Brain microvascular endothelial cell (primary cell): Measurements from ENCODE around the gene CAD.

Source experiments
- DNase-seq: peaks from one replicate; pipeline ENCODE4 v3.0.0-alpha.2; 2020
- H3K27ac ChIP-seq: fragments of 250-450 bp; sonication (Bioruptor Pico); 2 replicates; pipeline ENCODE4 v1.5.1; 2020; ENCODE audit warnings: mild to moderate bottlenecking, moderate library complexity
- H3K27me3 ChIP-seq: fragments of 250-450 bp; sonication (Bioruptor Pico); replicated peaks from 2 replicates; pipeline ENCODE4 v1.5.1; 2020; ENCODE audit warnings: mild to moderate bottlenecking
- H3K36me3 ChIP-seq: fragments of 250-450 bp; sonication (Bioruptor Pico); replicated peaks from 2 replicates; pipeline ENCODE4 v1.5.1; 2020; ENCODE audit warnings: mild to moderate bottlenecking
- H3K4me3 ChIP-seq: 2 replicates; pipeline ENCODE4 v1.5.1; 2011; ENCODE audit warnings: low read depth, mild to moderate bottlenecking, control low read depth, low read length, moderate library complexity
- in situ Hi-C: cut with HindIII; loops from 2 replicates; pipeline ENCODE4 v1.10.0; 2017; ENCODE audit warnings: low sequenced_read_pairs, low pct_ligation_motif_present
- TF ChIP-seq, protein P1 (sequence below): IDR thresholded peaks from 2 replicates; pipeline ENCODE4 v1.5.1; 2011; ENCODE audit warnings: low read depth, mild to moderate bottlenecking, moderate library complexity, low read length, control low read depth, inconsistent platforms; ENCODE audit errors: missing control alignments

The CAD gene

DNA sequence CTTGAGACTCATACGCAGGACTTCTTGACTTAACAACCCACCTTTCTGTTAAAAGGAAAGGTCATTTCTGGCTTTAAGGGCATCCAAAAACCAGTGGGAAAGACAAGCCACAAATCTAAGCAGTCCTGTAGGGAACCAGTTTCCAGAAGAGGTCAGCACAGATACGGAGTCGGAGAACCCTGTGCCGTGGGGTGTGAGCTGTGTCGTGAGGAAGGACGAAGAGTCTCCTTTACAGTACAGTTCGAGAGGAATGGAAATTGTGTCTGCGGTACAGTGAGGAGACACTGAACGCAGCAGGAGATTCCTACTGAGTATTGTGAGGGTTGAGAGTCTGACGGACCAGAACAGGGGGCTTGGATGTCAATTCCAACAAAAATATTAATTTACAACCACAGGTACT is 27.9 kb downstream of the CAD start:
- TF ChIP-seq, protein P1, sequence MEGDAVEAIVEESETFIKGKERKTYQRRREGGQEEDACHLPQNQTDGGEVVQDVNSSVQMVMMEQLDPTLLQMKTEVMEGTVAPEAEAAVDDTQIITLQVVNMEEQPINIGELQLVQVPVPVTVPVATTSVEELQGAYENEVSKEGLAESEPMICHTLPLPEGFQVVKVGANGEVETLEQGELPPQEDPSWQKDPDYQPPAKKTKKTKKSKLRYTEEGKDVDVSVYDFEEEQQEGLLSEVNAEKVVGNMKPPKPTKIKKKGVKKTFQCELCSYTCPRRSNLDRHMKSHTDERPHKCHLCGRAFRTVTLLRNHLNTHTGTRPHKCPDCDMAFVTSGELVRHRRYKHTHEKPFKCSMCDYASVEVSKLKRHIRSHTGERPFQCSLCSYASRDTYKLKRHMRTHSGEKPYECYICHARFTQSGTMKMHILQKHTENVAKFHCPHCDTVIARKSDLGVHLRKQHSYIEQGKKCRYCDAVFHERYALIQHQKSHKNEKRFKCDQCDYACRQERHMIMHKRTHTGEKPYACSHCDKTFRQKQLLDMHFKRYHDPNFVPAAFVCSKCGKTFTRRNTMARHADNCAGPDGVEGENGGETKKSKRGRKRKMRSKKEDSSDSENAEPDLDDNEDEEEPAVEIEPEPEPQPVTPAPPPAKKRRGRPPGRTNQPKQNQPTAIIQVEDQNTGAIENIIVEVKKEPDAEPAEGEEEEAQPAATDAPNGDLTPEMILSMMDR, result no peak
- H3K36me3 ChIP-seq, result peaks cover 46% of the 10 kb centered on the region
- in situ Hi-C loops, result no loop called here
- no peak overlapping the region for H3K27ac ChIP-seq
- no peak for DNase-seq
- no peak overlapping the region for H3K4me3 ChIP-seq
- H3K27me3 ChIP-seq, result no peaks in the 10 kb centered on the region

DNA sequence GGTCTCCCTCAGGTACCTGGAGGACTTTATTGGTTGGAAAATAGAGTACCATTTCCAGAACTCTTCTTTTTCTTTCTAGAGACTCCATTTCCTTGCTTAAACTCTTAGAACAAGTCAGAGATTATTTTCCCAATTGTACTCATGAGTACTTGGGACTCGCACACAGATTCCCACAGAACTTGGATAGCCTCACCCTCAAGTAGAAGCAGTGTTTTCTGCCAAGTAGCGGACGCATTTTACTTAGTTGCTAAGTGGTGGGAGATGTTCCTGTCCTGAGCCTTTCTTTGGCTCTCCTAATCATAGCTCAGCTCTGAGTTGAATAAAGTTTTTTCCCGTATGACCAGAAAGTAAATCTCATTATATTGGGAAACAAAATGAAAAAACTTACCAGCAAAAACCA is 28.5 kb downstream of the CAD start:
- TF ChIP-seq, protein P1, result no peak
- no peak for DNase-seq
- H3K27me3 ChIP-seq, result no peaks in the 10 kb centered on the region
- in situ Hi-C loops, result no loop called here
- no peak overlapping the region for H3K27ac ChIP-seq
- H3K4me3 ChIP-seq, result no peak overlapping the region
- H3K36me3 ChIP-seq, result peaks cover 41% of the 10 kb centered on the region

DNA sequence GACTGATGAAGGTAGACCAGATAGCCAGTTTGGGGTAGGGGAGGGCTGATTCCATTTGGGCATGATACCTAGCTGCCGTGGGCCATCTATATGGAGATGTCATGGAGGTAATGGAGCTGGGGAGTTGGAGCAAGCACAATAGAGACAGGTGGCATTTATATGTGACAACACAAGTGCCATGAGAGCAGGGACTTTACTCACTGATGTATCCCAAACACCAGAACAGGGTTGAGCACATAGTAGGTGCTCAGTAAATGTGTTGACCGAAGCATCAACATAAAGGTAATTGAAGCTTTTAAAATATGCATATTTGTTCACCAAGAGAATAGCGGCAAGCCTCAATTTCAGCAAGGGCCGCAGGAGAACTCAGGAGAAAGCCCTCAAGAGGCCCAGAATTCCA is 30.7 kb downstream of the CAD start:
- in situ Hi-C loops, result no loop called here
- TF ChIP-seq, protein P1, result no peak
- Histone ChIP-seq H3K27me3 (no peaks in the 10 kb centered on the region), H3K4me3 (no peak overlapping the region), H3K36me3 (peaks cover 19% of the 10 kb centered on the region), H3K27ac (no peak overlapping the region)
- no peak for DNase-seq

DNA sequence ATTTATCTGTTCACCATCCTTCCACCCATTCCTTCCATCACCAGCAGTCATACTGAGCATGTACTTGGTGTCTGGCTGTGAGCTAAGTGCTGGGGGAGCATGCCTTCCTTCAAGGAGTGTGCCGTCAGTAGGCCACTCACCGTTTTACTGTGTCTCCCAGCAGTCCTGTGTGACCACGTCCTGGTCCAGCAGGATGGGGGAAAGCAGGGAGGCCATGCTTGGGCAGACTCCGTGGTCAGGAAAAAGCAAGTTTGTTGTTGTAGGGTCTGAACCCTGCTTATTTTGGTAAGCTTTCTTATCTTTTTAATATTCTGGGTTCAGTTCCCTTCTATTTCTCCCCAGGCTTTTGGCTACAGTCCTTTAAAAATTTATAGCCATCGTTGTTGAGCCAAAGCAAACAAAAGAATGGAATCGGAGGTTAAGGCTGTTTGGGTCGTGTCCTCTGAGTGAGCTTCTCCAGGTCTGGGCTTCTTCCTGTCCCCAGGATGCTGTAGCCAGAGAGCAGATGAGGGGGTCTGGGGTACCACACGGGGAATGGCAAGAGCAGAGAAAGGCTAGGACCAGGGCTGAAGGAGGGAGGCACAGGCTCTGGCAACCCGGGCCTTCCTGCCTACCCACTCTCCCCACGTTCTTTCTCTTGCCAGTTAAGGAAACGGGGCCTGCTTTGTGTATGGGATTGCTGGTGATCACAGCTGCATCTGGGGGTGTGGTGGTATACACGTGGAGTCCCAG is 32.2 kb downstream of the CAD start:
- no peak overlapping the region for H3K4me3 ChIP-seq
- TF ChIP-seq, protein P1, result no peak
- H3K27me3 ChIP-seq, result no peaks in the 10 kb centered on the region
- in situ Hi-C loops, result no loop called here
- H3K27ac ChIP-seq, result no peak overlapping the region
- peaks cover 8% of the 10 kb centered on the region for H3K36me3 ChIP-seq
- peak; percentile 36 for DNase-seq

DNA sequence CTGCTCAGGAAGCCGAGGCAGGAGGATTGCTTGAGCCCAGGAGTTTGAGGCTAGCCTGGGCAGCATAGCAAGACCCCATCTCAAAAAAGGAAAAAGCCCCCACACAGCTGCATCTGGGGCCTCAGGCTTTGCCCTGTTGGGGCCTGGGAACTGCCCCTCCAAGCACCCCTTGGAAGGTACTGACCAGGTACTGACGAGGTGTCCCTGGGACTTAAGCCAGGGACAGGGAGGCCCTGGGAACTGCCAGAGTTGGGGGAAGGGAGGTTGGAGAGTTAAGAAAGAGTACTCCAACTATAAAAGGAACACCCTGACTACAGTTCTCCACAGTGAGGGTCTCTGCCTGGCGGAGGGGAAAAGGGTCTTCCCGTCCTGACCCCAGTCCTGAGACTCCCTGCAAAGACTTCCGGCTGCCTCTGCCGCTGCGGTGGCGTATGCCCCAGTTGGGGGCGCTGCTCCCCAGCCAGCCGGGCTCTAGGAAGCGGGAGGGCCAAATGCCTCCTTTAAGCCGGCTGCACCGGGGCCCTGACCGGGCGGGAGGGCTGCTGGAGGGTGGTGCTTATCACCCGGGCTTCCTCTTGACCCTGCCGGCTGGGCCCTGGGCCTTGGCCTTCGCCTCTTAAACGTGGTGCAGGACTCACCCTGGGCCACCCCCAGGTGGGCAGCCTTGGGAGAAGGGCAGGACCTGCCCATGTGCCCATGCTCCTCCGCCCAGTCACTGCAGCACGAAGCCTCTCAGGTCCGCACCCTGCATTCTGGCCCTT is 32.9 kb downstream of the CAD start:
- peak; percentile 31 for DNase-seq
- no peak overlapping the region for H3K4me3 ChIP-seq
- in situ Hi-C loops, result no loop called here
- H3K27me3 ChIP-seq, result no peaks in the 10 kb centered on the region
- TF ChIP-seq, protein P1, result peak; percentile 91
- peaks cover 2% of the 10 kb centered on the region for H3K36me3 ChIP-seq
- H3K27ac ChIP-seq, result no peak overlapping the region
